ENCODE data around the gene TANC2.

Gene TANC2

GRCh38 chr17:63015824-63016223 is 49.8 kb downstream of the TANC2 start:
- DNase-seq: no peak

All from hematopoietic multipotent progenitor cell treated with erythropoietin and hydrocortisone succinate and interleukin-3 and kit ligand, for 6 days (in vitro differentiated cells).